Activated CD4-positive, alpha-beta T cell treated with anti-CD3 and anti-CD28 coated beads, Interleukin-2, amount 50 U/mL, for 1 hour (primary cell): ENCODE measurements around the gene ANO2.
"Not testable (repeated sequence)": the region's sequence is repeated elsewhere in the genome, so short reads cannot be mapped to it uniquely, and the experiment has no call there.

Experiments
- DNase-seq: peaks from one replicate; pipeline ENCODE4 v3.0.0-alpha.2; 2020

ANO2 gene

GRCh38 chr12:5882511-5883190 is 62.4 kb downstream of the ANO2 start:
- no peak for DNase-seq

- no peak for DNase-seq
These were observed 63.4 kb downstream of the ANO2 start for GRCh38 chr12:5881666-5882065.

- DNase-seq, result no peak
These were observed 63.9 kb downstream of the ANO2 start for GRCh38 chr12:5881101-5881606.

- no peak for DNase-seq
These were observed 69.2 kb downstream of the ANO2 start for GRCh38 chr12:5875851-5876250.

- DNase-seq, result no peak
These were observed 70.5 kb downstream of the ANO2 start for GRCh38 chr12:5874514-5874913.

- DNase-seq, result no peak
These were observed 71.7 kb downstream of the ANO2 start for GRCh38 chr12:5873281-5873919.

- DNase-seq, result no peak
These were observed 72.3 kb downstream of the ANO2 start for GRCh38 chr12:5872745-5873144.

- no peak for DNase-seq
These were observed 73.3 kb downstream of the ANO2 start for GRCh38 chr12:5871741-5872140.

- no peak for DNase-seq
These were observed 74.9 kb downstream of the ANO2 start for GRCh38 chr12:5870183-5870582.

- no peak for DNase-seq
These were observed 76.3 kb downstream of the ANO2 start for GRCh38 chr12:5868625-5869295.

- no peak for DNase-seq
These were observed 79.7 kb downstream of the ANO2 start for GRCh38 chr12:5865397-5865796.

GRCh38 chr12:5864972-5865371 is 80.1 kb downstream of the ANO2 start:
- no peak for DNase-seq

- no peak for DNase-seq
These were observed 80.8 kb downstream of the ANO2 start for GRCh38 chr12:5864301-5864700.

- DNase-seq, result no peak
These were observed 83.6 kb downstream of the ANO2 start for GRCh38 chr12:5861416-5861815.

GRCh38 chr12:5856692-5857091 is 88.4 kb downstream of the ANO2 start:
- no peak for DNase-seq

GRCh38 chr12:5846950-5847349 is 98.1 kb downstream of the ANO2 start:
- no peak for DNase-seq

- no peak for DNase-seq
These were observed 104.1 kb downstream of the ANO2 start for GRCh38 chr12:5840944-5841343.

GRCh38 chr12:5830111-5830510 is 114.9 kb downstream of the ANO2 start:
- DNase-seq, result no peak

- no peak for DNase-seq
These were observed 117.5 kb downstream of the ANO2 start for GRCh38 chr12:5827591-5827990.

GRCh38 chr12:5825761-5826160 is 119.3 kb downstream of the ANO2 start:
- DNase-seq, result not testable (repeated sequence)

- not testable (repeated sequence) for DNase-seq
These were observed 126.2 kb downstream of the ANO2 start for GRCh38 chr12:5818877-5819276.

GRCh38 chr12:5817246-5817645 is 127.8 kb downstream of the ANO2 start:
- DNase-seq, result no peak

GRCh38 chr12:5809586-5809985 is 135.5 kb downstream of the ANO2 start:
- no peak for DNase-seq

GRCh38 chr12:5808981-5809380 is 136.1 kb downstream of the ANO2 start:
- DNase-seq, result no peak
